Right lobe of liver (tissue), 4 donors: ENCODE results near the gene LZTS3.
"Not testable (repeated sequence)": the region's sequence is repeated elsewhere in the genome, so short reads cannot be mapped to it uniquely, and the experiment has no call there.

Experiments used
- POLR2A ChIP-seq: fragments of 450-650 bp; IDR thresholded peaks from one replicate; pipeline ENCODE4 v1.6.1; 2017; ENCODE audit warnings: antibody characterized with exemption, mild to moderate bottlenecking
- TF ChIP-seq, protein P1 (sequence below), 4 donors: fragments of 200-600 bp in 3 of 4; fragments of 450-650 bp in 1 of 4; IDR thresholded peaks; one replicate each; pipeline versions ENCODE4 v1.5.1 to v1.8.0; 2016 to 2022; ENCODE audit warnings: antibody characterized with exemption in 4 of 4, mild to moderate bottlenecking in 2 of 4
- donor health status: DM: no; HTN: no; CAD: no.
- donor health status: DM: no; HTN: no; CAD: no.
- donor health status: DM: no; HTN: yes; CAD: no.

GRCh38 chr20:3124163-3124562 is 49.2 kb downstream of the LZTS3 start:
- not testable (repeated sequence) for TF ChIP-seq POLR2A
- TF ChIP-seq, protein P1, sequence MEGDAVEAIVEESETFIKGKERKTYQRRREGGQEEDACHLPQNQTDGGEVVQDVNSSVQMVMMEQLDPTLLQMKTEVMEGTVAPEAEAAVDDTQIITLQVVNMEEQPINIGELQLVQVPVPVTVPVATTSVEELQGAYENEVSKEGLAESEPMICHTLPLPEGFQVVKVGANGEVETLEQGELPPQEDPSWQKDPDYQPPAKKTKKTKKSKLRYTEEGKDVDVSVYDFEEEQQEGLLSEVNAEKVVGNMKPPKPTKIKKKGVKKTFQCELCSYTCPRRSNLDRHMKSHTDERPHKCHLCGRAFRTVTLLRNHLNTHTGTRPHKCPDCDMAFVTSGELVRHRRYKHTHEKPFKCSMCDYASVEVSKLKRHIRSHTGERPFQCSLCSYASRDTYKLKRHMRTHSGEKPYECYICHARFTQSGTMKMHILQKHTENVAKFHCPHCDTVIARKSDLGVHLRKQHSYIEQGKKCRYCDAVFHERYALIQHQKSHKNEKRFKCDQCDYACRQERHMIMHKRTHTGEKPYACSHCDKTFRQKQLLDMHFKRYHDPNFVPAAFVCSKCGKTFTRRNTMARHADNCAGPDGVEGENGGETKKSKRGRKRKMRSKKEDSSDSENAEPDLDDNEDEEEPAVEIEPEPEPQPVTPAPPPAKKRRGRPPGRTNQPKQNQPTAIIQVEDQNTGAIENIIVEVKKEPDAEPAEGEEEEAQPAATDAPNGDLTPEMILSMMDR (IDR thresholded peaks at IDR 0.05): not testable (repeated sequence)
